GM12872 (cell line): Measurements from ENCODE around the gene ACSL3.

Experiments used
- CTCF ChIP-seq: IDR thresholded peaks from 3 replicates; pipeline ENCODE4 v1.5.1; 2011; ENCODE audit warnings: low read depth, mild to moderate bottlenecking, low read length, moderate library complexity; ENCODE audit not compliant: insufficient read depth

The ACSL3 gene

GRCh38 chr2:222892321-222892720 is 31.5 kb downstream of the ACSL3 start:
- no peak for TF ChIP-seq CTCF

GRCh38 chr2:222892761-222893160 is 31.9 kb downstream of the ACSL3 start:
- no peak for TF ChIP-seq CTCF

- no peak for TF ChIP-seq CTCF
These were observed 32.9 kb downstream of the ACSL3 start for GRCh38 chr2:222893716-222894115.

- no peak for TF ChIP-seq CTCF
These were observed 34.3 kb downstream of the ACSL3 start for GRCh38 chr2:222895144-222895543.

- no peak for TF ChIP-seq CTCF
These were observed 37.1 kb downstream of the ACSL3 start for GRCh38 chr2:222897898-222898297.

GRCh38 chr2:222899413-222900181 is 38.8 kb downstream of the ACSL3 start:
- no peak for TF ChIP-seq CTCF

GRCh38 chr2:222900354-222900753 is 39.5 kb downstream of the ACSL3 start:
- TF ChIP-seq CTCF, result no peak
